Neural cell (in vitro differentiated cells): Measurements from ENCODE around the gene LIG4. TPM values are rescaled to one million over a fixed set of nuclear protein-coding genes. Genes with fewer than 3 reads are reported as not detected.

ENCODE experiments used
- H2AFZ ChIP-seq: fragments of 200-600, 300-800 bp; sonication (generic), shearing (Covaris generic); 2 replicates; pipeline ENCODE4 v1.6.0; 2014; ENCODE audit warnings: low read depth, mild to moderate bottlenecking, antibody characterized with exemption, low read length, moderate library complexity
- H3F3A ChIP-seq: fragments of 200-600 bp; shearing (Covaris generic); 2 replicates; pipeline ENCODE4 v1.6.1; 2016; ENCODE audit warnings: mild to moderate bottlenecking, moderate library complexity, mixed read lengths, antibody characterized with exemption, low read length; ENCODE audit not compliant: insufficient read depth, poor library complexity, severe bottlenecking
- H3K27ac ChIP-seq: fragments of 200-600, 300-800 bp; sonication (generic), shearing (Covaris generic); 2 replicates; pipeline ENCODE4 v1.5.1; 2014; ENCODE audit warnings: mild to moderate bottlenecking, low read length, moderate library complexity
- H3K27me3 ChIP-seq: fragments of 300-800, 200-600 bp; sonication (generic), shearing (Covaris generic); 2 replicates; pipeline ENCODE4 v1.6.0; 2014; ENCODE audit warnings: mild to moderate bottlenecking, low read depth, low read length, moderate library complexity; ENCODE audit not compliant: insufficient read depth
- H3K36me3 ChIP-seq: fragments of 300-800, 200-600 bp; sonication (generic), shearing (Covaris generic); 2 replicates; pipeline ENCODE4 v1.5.1; 2014; ENCODE audit warnings: mild to moderate bottlenecking, antibody characterized with exemption, low read length, moderate library complexity; ENCODE audit not compliant: insufficient read depth
- H3K4me2 ChIP-seq: fragments of 300-800, 200-600 bp; sonication (generic), shearing (Covaris generic); 2 replicates; pipeline ENCODE4 v1.6.0; 2014; ENCODE audit warnings: mild to moderate bottlenecking, low read length
- H3K4me3 ChIP-seq: fragments of 300-800, 200-600 bp; sonication (generic), shearing (Covaris generic); 2 replicates; pipeline ENCODE4 v1.5.1; 2014; ENCODE audit warnings: mild to moderate bottlenecking, low read length, moderate library complexity
- H3K79me2 ChIP-seq: fragments of 200-600 bp; shearing (Covaris generic); replicated peaks from 2 replicates; pipeline ENCODE4 v1.6.0; 2014; ENCODE audit warnings: mild to moderate bottlenecking, low read length, moderate library complexity; ENCODE audit not compliant: insufficient read depth
- H3K9ac ChIP-seq: fragments of 300-800, 200-600 bp; sonication (generic), shearing (Covaris generic); 2 replicates; pipeline ENCODE4 v1.6.1; 2016; ENCODE audit warnings: mild to moderate bottlenecking, low read length, mixed read lengths
- H3K9me2 ChIP-seq: fragments of 200-600 bp; shearing (Covaris generic); 2 replicates; pipeline ENCODE4 v1.6.1; 2016; ENCODE audit warnings: mild to moderate bottlenecking, low read length, mixed read lengths; ENCODE audit not compliant: insufficient read depth
- H3K9me3 ChIP-seq: fragments of 200-600, 300-800 bp; sonication (generic), shearing (Covaris generic); 2 replicates; pipeline ENCODE4 v1.6.1; 2016; ENCODE audit warnings: mild to moderate bottlenecking, mixed run types, low read length, moderate library complexity, mixed read lengths
- H4K20me1 ChIP-seq: fragments of 200-600 bp; shearing (Covaris generic); 2 replicates; pipeline ENCODE4 v1.6.1; 2016; ENCODE audit warnings: mild to moderate bottlenecking, mixed run types; ENCODE audit not compliant: insufficient read depth
- CTCF ChIP-seq: fragments of 450-650 bp; IDR thresholded peaks from 2 replicates; pipeline ENCODE4 v1.5.1; 2014; ENCODE audit warnings: antibody characterized with exemption, mild to moderate bottlenecking, moderate library complexity; ENCODE audit not compliant: poor library complexity, severe bottlenecking
- EP300 ChIP-seq: fragments of 450-650 bp; conservative IDR thresholded peaks from 2 replicates; pipeline ENCODE4 v1.6.1; 2014; ENCODE audit warnings: antibody characterized with exemption, mild to moderate bottlenecking, moderate library complexity; ENCODE audit not compliant: poor library complexity, severe bottlenecking
- EZH2 ChIP-seq: fragments of 200-600, 300-800 bp; shearing (Covaris generic), sonication (generic); IDR thresholded peaks from 2 replicates; pipeline ENCODE4 v1.6.1; 2014; ENCODE audit warnings: antibody characterized with exemption, low read length, borderline replicate concordance, mild to moderate bottlenecking; ENCODE audit not compliant: insufficient read depth, poor library complexity, severe bottlenecking
- MXI1 ChIP-seq: fragments of 450-650 bp; conservative IDR thresholded peaks from 2 replicates; pipeline ENCODE4 v1.6.1; 2014; ENCODE audit warnings: antibody characterized with exemption, mild to moderate bottlenecking; ENCODE audit not compliant: poor library complexity, severe bottlenecking
- POLR2AphosphoS5 ChIP-seq: IDR thresholded peaks from 2 replicates; pipeline ENCODE4 v1.6.1; 2012
- RAD21 ChIP-seq: fragments of 450-650 bp; conservative IDR thresholded peaks from 2 replicates; pipeline ENCODE4 v1.6.1; 2014; ENCODE audit warnings: antibody characterized with exemption, mild to moderate bottlenecking, moderate library complexity
- REST ChIP-seq: IDR thresholded peaks from 2 replicates; pipeline ENCODE4 v1.6.1; 2012; ENCODE audit warnings: borderline replicate concordance
- SMC3 ChIP-seq: fragments of 450-650 bp; conservative IDR thresholded peaks from 2 replicates; pipeline ENCODE4 v1.6.1; 2014; ENCODE audit warnings: antibody characterized with exemption, mild to moderate bottlenecking, moderate library complexity; ENCODE audit not compliant: poor library complexity
- TAF1 ChIP-seq: IDR thresholded peaks from 2 replicates; pipeline ENCODE4 v1.6.1; 2012; ENCODE audit warnings: low read depth
- polyA plus RNA-seq: library from polyadenylated mRNA; depleted of rRNA; stranded (reverse); fragments of >200 nt; gene quantifications from 2 replicates; pipeline ENCODE4 v1.2.3, GENCODE V29; 2014

The LIG4 gene
- polyA plus RNA-seq, 1 donor from 2014 or later: 28.8 TPM

DNA sequence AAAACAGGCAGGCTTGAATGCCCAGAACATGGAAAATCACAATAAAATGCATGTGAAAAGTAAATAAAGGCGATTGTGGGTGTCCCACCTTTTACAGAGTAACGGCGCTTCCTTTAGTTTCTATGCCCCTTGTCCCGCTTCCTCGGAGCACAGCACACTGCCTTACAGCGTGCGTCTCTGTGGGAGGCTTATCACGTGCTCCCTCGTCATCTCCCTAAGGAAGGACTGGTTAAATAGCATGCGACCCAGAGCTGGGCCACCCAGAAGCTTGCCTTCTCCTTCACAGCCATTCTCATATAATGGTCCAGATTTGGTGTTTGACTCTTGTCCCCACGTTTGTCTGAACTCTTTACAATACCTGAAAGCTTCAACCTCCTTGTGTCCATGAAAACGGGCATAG lies 56.6 kb downstream of the LIG4 start:
- Histone ChIP-seq H4K20me1 (no peaks in the 10 kb centered on the region), H3K9me3 (no peaks in the 10 kb centered on the region), H3K79me2 (no peaks in the 10 kb centered on the region), H3K27ac (no peak overlapping the region), H2AFZ (no peak overlapping the region), H3F3A (no peaks in the 10 kb centered on the region), H3K27me3 (no peaks in the 10 kb centered on the region), H3K36me3 (no peaks in the 10 kb centered on the region), H3K9me2 (no peaks in the 10 kb centered on the region), H3K9ac (no peak overlapping the region), H3K4me2 (no peak overlapping the region), H3K4me3 (no peak overlapping the region)
- TF ChIP-seq CTCF (no peak), POLR2AphosphoS5 (no peak), SMC3 (no peak), EZH2 (no peak), REST (no peak), EP300 (no peak), RAD21 (no peak), TAF1 (no peak), MXI1 (no peak)

Other genes starting within 250 kb of the LIG4 start
- gene ABHD13, start 2.9 kb upstream of the LIG4 start, polyA plus RNA-seq: 12.0 and 14.4 TPM in 2 replicates
- gene TNFSF13B, start 54.2 kb upstream of the LIG4 start, polyA plus RNA-seq: 0.28 and 0.50 TPM in 2 replicates